Esophagus muscularis mucosa (tissue), 4 donors: ENCODE measurements around the gene GPR171.

ENCODE experiments used
- CTCF ChIP-seq, 3 experiments: fragments of 200-600 bp in 2 of 3; fragments of 450-650 bp in 1 of 3; sonication (generic) in 2 of 3; IDR thresholded peaks; one replicate each; pipeline ENCODE4 v1.5.1; 2017 to 2019; ENCODE audit warnings: antibody characterized with exemption in 3 of 3, mild to moderate bottlenecking in 2 of 3, moderate library complexity in 1 of 3
- EP300 ChIP-seq: sonication (generic); formaldehyde crosslinking; IDR thresholded peaks from one replicate; pipeline ENCODE4 v1.6.1; 2017; ENCODE audit warnings: antibody characterized with exemption
- POLR2AphosphoS5 ChIP-seq, 2 donors: sonication (generic); formaldehyde crosslinking; IDR thresholded peaks; one replicate each; pipeline ENCODE4 v1.6.1; 2017; ENCODE audit warnings: antibody characterized with exemption in 2 of 2

GRCh38 chr3:151216641-151217607 lies 13.9 kb upstream of the GPR171 start:
- TF ChIP-seq CTCF (IDR thresholded peaks at IDR 0.05) = no peak
- TF ChIP-seq POLR2AphosphoS5 (IDR thresholded peaks at IDR 0.05) = no peak
- no peak for TF ChIP-seq EP300
